Adrenal gland (tissue), 5 donors: ENCODE measurements around the gene AAMDC.

Source experiments
- POLR2A ChIP-seq, 2 donors: fragments of 450-650 bp; IDR thresholded peaks; one replicate each; pipeline ENCODE4 v1.6.1; 2017; ENCODE audit warnings: antibody characterized with exemption in 2 of 2, mild to moderate bottlenecking in 2 of 2, moderate library complexity in 1 of 2
- TF ChIP-seq, protein P1 (sequence below), 6 experiments: fragments of 450-650 bp in 4 of 6; fragments of 200-600 bp in 2 of 6; sonication (generic) in 1 of 6; IDR thresholded peaks; 1 replicate in 5 of 6; 2 replicates in 1 of 6; pipeline versions ENCODE4 v1.5.1 to v1.8.0; 2016 to 2021; ENCODE audit warnings: antibody characterized with exemption in 6 of 6, mild to moderate bottlenecking in 2 of 6, moderate library complexity in 1 of 6
- donor health status: DM: no; HTN: no; CAD: no.

DNA sequence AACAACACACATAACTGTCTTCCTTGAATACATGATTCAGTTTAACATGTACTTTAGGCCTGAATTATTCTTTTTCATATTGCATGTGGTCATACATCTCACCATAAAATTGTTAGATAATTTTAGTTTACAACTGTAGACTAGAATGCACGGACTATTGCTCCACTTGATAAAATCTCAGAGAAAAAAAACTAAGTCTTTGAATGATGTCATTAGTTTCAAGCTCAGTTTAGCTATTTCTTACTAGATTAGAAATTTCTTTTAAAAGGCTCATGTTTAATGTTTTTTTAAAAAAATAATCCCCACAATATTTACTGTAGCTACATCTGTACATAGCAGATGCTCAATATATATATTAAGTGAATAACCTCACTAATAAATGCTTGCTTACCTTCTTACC, 5.5 kb upstream of the AAMDC start:
- TF ChIP-seq, protein P1, sequence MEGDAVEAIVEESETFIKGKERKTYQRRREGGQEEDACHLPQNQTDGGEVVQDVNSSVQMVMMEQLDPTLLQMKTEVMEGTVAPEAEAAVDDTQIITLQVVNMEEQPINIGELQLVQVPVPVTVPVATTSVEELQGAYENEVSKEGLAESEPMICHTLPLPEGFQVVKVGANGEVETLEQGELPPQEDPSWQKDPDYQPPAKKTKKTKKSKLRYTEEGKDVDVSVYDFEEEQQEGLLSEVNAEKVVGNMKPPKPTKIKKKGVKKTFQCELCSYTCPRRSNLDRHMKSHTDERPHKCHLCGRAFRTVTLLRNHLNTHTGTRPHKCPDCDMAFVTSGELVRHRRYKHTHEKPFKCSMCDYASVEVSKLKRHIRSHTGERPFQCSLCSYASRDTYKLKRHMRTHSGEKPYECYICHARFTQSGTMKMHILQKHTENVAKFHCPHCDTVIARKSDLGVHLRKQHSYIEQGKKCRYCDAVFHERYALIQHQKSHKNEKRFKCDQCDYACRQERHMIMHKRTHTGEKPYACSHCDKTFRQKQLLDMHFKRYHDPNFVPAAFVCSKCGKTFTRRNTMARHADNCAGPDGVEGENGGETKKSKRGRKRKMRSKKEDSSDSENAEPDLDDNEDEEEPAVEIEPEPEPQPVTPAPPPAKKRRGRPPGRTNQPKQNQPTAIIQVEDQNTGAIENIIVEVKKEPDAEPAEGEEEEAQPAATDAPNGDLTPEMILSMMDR (IDR thresholded peaks at IDR 0.05), result no peak
- TF ChIP-seq POLR2A (IDR thresholded peaks at IDR 0.05), result no peak
